ENCODE data around the gene TTC12. TPM values are rescaled to one million over a fixed set of nuclear protein-coding genes. Genes with fewer than 3 reads are reported as not detected.

The TTC12 gene
- total RNA-seq, 4 donors from 2014 or later, result 4.4 to 19.1 (median 7.0) TPM

GRCh38 chr11:113276466-113276865 lies 37.9 kb upstream of the TTC12 start:
- TF ChIP-seq CTCF (IDR thresholded peaks at IDR 0.05), result no peak
- DNase-seq (ENCODE audit: low spot score) (no peak), ATAC-seq (ENCODE audit: low FRiP score) (no peak)

- no peak for TF ChIP-seq CTCF (IDR thresholded peaks at IDR 0.05)
- no peak for DNase-seq (ENCODE audit: low spot score)
- no peak for ATAC-seq (ENCODE audit: low FRiP score)
These were observed 36.5 kb upstream of the TTC12 start for GRCh38 chr11:113277907-113278306.

GRCh38 chr11:113278481-113278880 lies 35.9 kb upstream of the TTC12 start:
- DNase-seq (ENCODE audit: low spot score), result no peak
- ATAC-seq (ENCODE audit: low FRiP score), result no peak
- no peak for TF ChIP-seq CTCF (IDR thresholded peaks at IDR 0.05)

GRCh38 chr11:113278925-113279324 lies 35.5 kb upstream of the TTC12 start:
- ATAC-seq (ENCODE audit: low FRiP score) (no peak), DNase-seq (ENCODE audit: low spot score) (no peak)
- TF ChIP-seq CTCF (IDR thresholded peaks at IDR 0.05), result no peak

GRCh38 chr11:113279591-113279990 lies 34.8 kb upstream of the TTC12 start:
- TF ChIP-seq CTCF (IDR thresholded peaks at IDR 0.05), result no peak
- DNase-seq (ENCODE audit: low spot score) (no peak), ATAC-seq (ENCODE audit: low FRiP score) (no peak)

GRCh38 chr11:113281052-113281725 lies 33.2 kb upstream of the TTC12 start:
- no peak for TF ChIP-seq CTCF (IDR thresholded peaks at IDR 0.05)
- ATAC-seq (ENCODE audit: low FRiP score) (no peak), DNase-seq (ENCODE audit: low spot score) (no peak)

- no peak for TF ChIP-seq CTCF (IDR thresholded peaks at IDR 0.05)
- no peak for DNase-seq (ENCODE audit: low spot score)
- ATAC-seq (ENCODE audit: low FRiP score), result no peak
These were observed 31.4 kb upstream of the TTC12 start for GRCh38 chr11:113282898-113283437.
